ENCODE results near the gene RPS6KA2. TPM values are rescaled to one million over a fixed set of nuclear protein-coding genes. Genes with fewer than 3 reads are reported as not detected.

Gene RPS6KA2
- total RNA-seq, 2 donors from 2014 or later, result 59.5 to 75.4 TPM

- ATAC-seq (ENCODE audit: insufficient number of reproducible peaks, low FRiP score, low read depth) (no peak), DNase-seq (ENCODE audit: low spot score) (no peak)
- no peak overlapping the region for H3K27ac ChIP-seq
- no peaks in the 10 kb centered on the region for H3K9me3 ChIP-seq
- H3K27me3 ChIP-seq (replicated peaks; ENCODE audit: insufficient read depth), result no peaks in the 10 kb centered on the region
- no peaks in the 10 kb centered on the region for H3K4me1 ChIP-seq (ENCODE audit: control insufficient read depth in 1 of 2, low read depth in 2 of 2)
- no peak for TF ChIP-seq CTCF (IDR thresholded peaks at IDR 0.05)
- no peak overlapping the region for H3K4me3 ChIP-seq
- peaks cover 3% of the 10 kb centered on the region for H3K36me3 ChIP-seq
Observed at GRCh38 chr6:166498661-166499349, 128.2 kb downstream of the RPS6KA2 start.

- H3K36me3 ChIP-seq, result peaks cover 3% of the 10 kb centered on the region
- no peak for TF ChIP-seq CTCF (IDR thresholded peaks at IDR 0.05)
- DNase-seq (ENCODE audit: low spot score) (no peak), ATAC-seq (ENCODE audit: insufficient number of reproducible peaks, low FRiP score, low read depth) (no peak)
- H3K9me3 ChIP-seq, result no peaks in the 10 kb centered on the region
- H3K27ac ChIP-seq, result no peak overlapping the region
- H3K4me3 ChIP-seq, result no peak overlapping the region
- H3K4me1 ChIP-seq (ENCODE audit: control insufficient read depth in 1 of 2, low read depth in 2 of 2), result no peaks in the 10 kb centered on the region
- H3K27me3 ChIP-seq (replicated peaks; ENCODE audit: insufficient read depth), result no peaks in the 10 kb centered on the region
Observed at GRCh38 chr6:166498228-166498627, 128.8 kb downstream of the RPS6KA2 start.

- TF ChIP-seq CTCF (IDR thresholded peaks at IDR 0.05), result no peak
- no peaks in the 10 kb centered on the region for H3K4me1 ChIP-seq (ENCODE audit: control insufficient read depth in 1 of 2, low read depth in 2 of 2)
- no peaks in the 10 kb centered on the region for H3K27me3 ChIP-seq (replicated peaks; ENCODE audit: insufficient read depth)
- no peak overlapping the region for H3K27ac ChIP-seq
- H3K4me3 ChIP-seq, result no peak overlapping the region
- no peaks in the 10 kb centered on the region for H3K9me3 ChIP-seq
- no peak for DNase-seq (ENCODE audit: low spot score)
- no peak for ATAC-seq (ENCODE audit: insufficient number of reproducible peaks, low FRiP score, low read depth)
- H3K36me3 ChIP-seq, result peaks cover 3% of the 10 kb centered on the region
Observed at GRCh38 chr6:166497087-166497899, 129.8 kb downstream of the RPS6KA2 start.

GRCh38 chr6:166496460-166496859 lies 130.6 kb downstream of the RPS6KA2 start:
- H3K27me3 ChIP-seq (replicated peaks; ENCODE audit: insufficient read depth), result no peaks in the 10 kb centered on the region
- H3K36me3 ChIP-seq, result peaks cover 3% of the 10 kb centered on the region
- ATAC-seq (ENCODE audit: insufficient number of reproducible peaks, low FRiP score, low read depth) (no peak), DNase-seq (ENCODE audit: low spot score) (no peak)
- no peak overlapping the region for H3K4me3 ChIP-seq
- H3K4me1 ChIP-seq (ENCODE audit: control insufficient read depth in 1 of 2, low read depth in 2 of 2), result no peaks in the 10 kb centered on the region
- H3K27ac ChIP-seq, result no peak overlapping the region
- no peak for TF ChIP-seq CTCF (IDR thresholded peaks at IDR 0.05)
- no peaks in the 10 kb centered on the region for H3K9me3 ChIP-seq

GRCh38 chr6:166495487-166496314 lies 131.3 kb downstream of the RPS6KA2 start:
- Histone ChIP-seq H3K36me3 (peaks cover 3% of the 10 kb centered on the region), H3K4me3 (no peak overlapping the region), H3K27me3 (replicated peaks; ENCODE audit: insufficient read depth) (no peaks in the 10 kb centered on the region), H3K4me1 (ENCODE audit: control insufficient read depth in 1 of 2, low read depth in 2 of 2) (no peaks in the 10 kb centered on the region), H3K9me3 (no peaks in the 10 kb centered on the region), H3K27ac (no peak overlapping the region)
- TF ChIP-seq CTCF (IDR thresholded peaks at IDR 0.05), result no peak
- ATAC-seq (ENCODE audit: insufficient number of reproducible peaks, low FRiP score, low read depth) (no peak), DNase-seq (ENCODE audit: low spot score) (no peak)
